K562 (cell line): ENCODE data around the gene BAD. TPM values are rescaled to one million over a fixed set of nuclear protein-coding genes. Genes with fewer than 3 reads are reported as not detected.

Experiments
- BCOR ChIP-seq: fragments of 450-650 bp; IDR thresholded peaks from 2 replicates; pipeline ENCODE4 v1.6.1; 2016
- BRD9 ChIP-seq: fragments of 450-650 bp; IDR thresholded peaks from 2 replicates; pipeline ENCODE4 v1.6.1; 2018; ENCODE audit warnings: low read depth; ENCODE audit not compliant: partially characterized antibody
- CTBP1 ChIP-seq: fragments of 450-650 bp; IDR thresholded peaks from 2 replicates; pipeline ENCODE4 v1.6.1; 2016; ENCODE audit warnings: borderline replicate concordance
- ELF2 ChIP-seq: fragments of 250-450 bp; sonication (Bioruptor Pico); IDR thresholded peaks from 2 replicates; pipeline ENCODE4 v1.5.0; 2021; ENCODE audit warnings: mild to moderate bottlenecking
- HNRNPLL ChIP-seq: fragments of 200-400 bp; formaldehyde crosslinking; IDR thresholded peaks from 2 replicates; pipeline ENCODE4 v1.6.1; 2017; ENCODE audit warnings: low read length, low read depth, mild to moderate bottlenecking; ENCODE audit not compliant: poor library complexity, severe bottlenecking
- KDM4B ChIP-seq, 2 experiments: fragments of 450-650 bp in 1 of 2; sonication (generic) in 1 of 2; IDR thresholded peaks; 2 replicates each; pipeline ENCODE4 v1.6.1; 2016 to 2017; ENCODE audit warnings: borderline replicate concordance in 2 of 2, antibody characterized with exemption in 1 of 2, low read depth in 1 of 2, mild to moderate bottlenecking in 1 of 2
- KLF6 ChIP-seq: fragments of 250-450 bp; sonication (Bioruptor Pico); IDR thresholded peaks from 2 replicates; pipeline ENCODE4 v1.4.0; 2020; ENCODE audit warnings: mild to moderate bottlenecking, moderate library complexity, borderline replicate concordance
- L3MBTL2 ChIP-seq: fragments of 450-650 bp; IDR thresholded peaks from 2 replicates; pipeline ENCODE4 v1.6.1; 2016; ENCODE audit warnings: mild to moderate bottlenecking, moderate library complexity
- MAFK ChIP-seq: IDR thresholded peaks from 2 replicates; pipeline ENCODE4 v1.6.1; 2011; ENCODE audit warnings: low read length, improper control_type of control experiment
- MTA3 ChIP-seq: fragments of 450-650 bp; formaldehyde crosslinking; IDR thresholded peaks from 2 replicates; pipeline ENCODE4 v1.6.1; 2017; ENCODE audit warnings: mild to moderate bottlenecking, borderline replicate concordance
- NFIX ChIP-seq: fragments of 250-450 bp; sonication (Bioruptor Pico); IDR thresholded peaks from 2 replicates; pipeline ENCODE4 v1.4.0; 2020; ENCODE audit warnings: low read depth, mild to moderate bottlenecking, moderate library complexity
- NFYB ChIP-seq: IDR thresholded peaks from 2 replicates; pipeline ENCODE4 v1.6.1; 2011; ENCODE audit warnings: mild to moderate bottlenecking, moderate library complexity; ENCODE audit not compliant: insufficient read length; ENCODE audit errors: extremely low read depth
- RAD51 ChIP-seq: fragments of 450-650 bp; IDR thresholded peaks from 2 replicates; pipeline ENCODE4 v1.7.1; 2016; ENCODE audit warnings: low read depth, mild to moderate bottlenecking, borderline replicate concordance
- RCOR1 ChIP-seq, 2 experiments: IDR thresholded peaks; 2 replicates each; pipeline ENCODE4 v1.6.1; 2012; ENCODE audit warnings: low read depth in 2 of 2, low read length in 2 of 2, borderline replicate concordance in 1 of 2, improper control_type of control experiment in 1 of 2
- SIN3B ChIP-seq: fragments of 450-650 bp; IDR thresholded peaks from 2 replicates; pipeline ENCODE4 v1.6.1; 2017; ENCODE audit warnings: low read depth, mild to moderate bottlenecking, moderate library complexity
- TBP ChIP-seq: optimal IDR thresholded peaks from 2 replicates; pipeline ENCODE3; 2011; ENCODE audit warnings: low read depth, low read length, improper control_type of control experiment
- ZFX ChIP-seq: sonication (generic); formaldehyde crosslinking; IDR thresholded peaks from 2 replicates; pipeline ENCODE4 v1.8.0; 2022; ENCODE audit warnings: mild to moderate bottlenecking, missing genetic modification reagents, moderate library complexity
- ZNF263 ChIP-seq: sonication (generic); formaldehyde crosslinking; IDR thresholded peaks from 2 replicates; pipeline ENCODE4 v1.8.0; 2022; ENCODE audit warnings: mild to moderate bottlenecking, missing genetic modification reagents, borderline replicate concordance
- ZNF589 ChIP-seq: fragments of 200-800 bp; sonication (Bioruptor generic); IDR thresholded peaks from 2 replicates; pipeline ENCODE4 v1.6.1; 2016; ENCODE audit warnings: low read depth, missing genetic modification characterization, missing compliant biosample characterization
- polyA plus RNA-seq, 8 experiments: library from polyadenylated mRNA; depleted of rRNA in 4 of 8; stranded (reverse) in 5 of 8; unstranded in 3 of 8; fragments of >200 nt; fragmentation: Nextera tagmentation in 2 of 8; fragmentation: Illumina TruSeq in 1 of 8; extraction: Ambion mirVana in 2 of 8; extraction: Trizol in 1 of 8; gene quantifications; 2 replicates each; pipeline versions ENCODE4 v1.2.1 to v1.2.3, GENCODE V29; 2011 to 2014; ENCODE audit warnings: inconsistent platforms in 1 of 8, missing spikeins in 1 of 8
- total RNA-seq, 7 experiments: library from RNA; depleted of rRNA in 6 of 7; stranded (reverse); fragments of >200 nt in 6 of 7; fragmentation: Illumina TruSeq in 2 of 7; extraction: Trizol in 2 of 7; gene quantifications; 2 replicates each; pipeline versions ENCODE4 v1.2.1 to v1.2.3, GENCODE V29; 2011 to 2021; ENCODE audit warnings: low replicate concordance in 1 of 7
- TF ChIP-seq, protein P1 (sequence below): sonication (generic); formaldehyde crosslinking; IDR thresholded peaks from 2 replicates; pipeline ENCODE4 v1.8.1; 2023; ENCODE audit warnings: mild to moderate bottlenecking, missing genetic modification reagents
- TF ChIP-seq, protein P2 (sequence below): sonication (generic); formaldehyde crosslinking; IDR thresholded peaks from 2 replicates; pipeline ENCODE4 v1.8.0; 2022; ENCODE audit warnings: mild to moderate bottlenecking, missing genetic modification reagents

The BAD gene
- total and polyA plus RNA-seq, 9 of the 15 experiments (the other 6 are each of a cell fraction or from before 2014, with no cell fraction given) = 0.61 to 45.6 (median 11.8) TPM

GRCh38 chr11:64304316-64305072 lies 20.0 kb upstream of the BAD start (continued):
- no peak for TF ChIP-seq NFIX (CRISPR knock-in tag)
- TF ChIP-seq ZNF589 = peak; percentile 51; the same call in 1 of the 2 replicates
- peak; percentile 75 for TF ChIP-seq SIN3B
- TF ChIP-seq RAD51 = peak; percentile 54; the same call in 1 of the 2 replicates
- TF ChIP-seq RCOR1 (IDR thresholded peaks at IDR 0.05; ENCODE audit: borderline replicate concordance in 1 of 2, low read depth in 2 of 2, low read length in 2 of 2) = peak in 1 of 2 experiments; percentile 71; a peak in 2 of 4 replicates
- peak; percentile 89 for TF ChIP-seq L3MBTL2
- TF ChIP-seq, protein P1, sequence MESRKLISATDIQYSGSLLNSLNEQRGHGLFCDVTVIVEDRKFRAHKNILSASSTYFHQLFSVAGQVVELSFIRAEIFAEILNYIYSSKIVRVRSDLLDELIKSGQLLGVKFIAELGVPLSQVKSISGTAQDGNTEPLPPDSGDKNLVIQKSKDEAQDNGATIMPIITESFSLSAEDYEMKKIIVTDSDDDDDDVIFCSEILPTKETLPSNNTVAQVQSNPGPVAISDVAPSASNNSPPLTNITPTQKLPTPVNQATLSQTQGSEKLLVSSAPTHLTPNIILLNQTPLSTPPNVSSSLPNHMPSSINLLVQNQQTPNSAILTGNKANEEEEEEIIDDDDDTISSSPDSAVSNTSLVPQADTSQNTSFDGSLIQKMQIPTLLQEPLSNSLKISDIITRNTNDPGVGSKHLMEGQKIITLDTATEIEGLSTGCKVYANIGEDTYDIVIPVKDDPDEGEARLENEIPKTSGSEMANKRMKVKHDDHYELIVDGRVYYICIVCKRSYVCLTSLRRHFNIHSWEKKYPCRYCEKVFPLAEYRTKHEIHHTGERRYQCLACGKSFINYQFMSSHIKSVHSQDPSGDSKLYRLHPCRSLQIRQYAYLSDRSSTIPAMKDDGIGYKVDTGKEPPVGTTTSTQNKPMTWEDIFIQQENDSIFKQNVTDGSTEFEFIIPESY = peak; percentile 34; the same call in 1 of the 2 replicates
- TF ChIP-seq CTBP1 = peak; percentile 87; the same call in 1 of the 2 replicates
- TF ChIP-seq MAFK = 0 out of 2 replicates have a peak, but pooled peaks have one; percentile 16
- TF ChIP-seq KDM4B (IDR thresholded peaks at IDR 0.05; ENCODE audit: borderline replicate concordance in 2 of 2, low read depth in 1 of 2) = no peak
- peak; percentile 73 for TF ChIP-seq ZFX
- no peak; the same call in 1 of the 2 replicates for TF ChIP-seq BCOR
- TF ChIP-seq, protein P2, sequence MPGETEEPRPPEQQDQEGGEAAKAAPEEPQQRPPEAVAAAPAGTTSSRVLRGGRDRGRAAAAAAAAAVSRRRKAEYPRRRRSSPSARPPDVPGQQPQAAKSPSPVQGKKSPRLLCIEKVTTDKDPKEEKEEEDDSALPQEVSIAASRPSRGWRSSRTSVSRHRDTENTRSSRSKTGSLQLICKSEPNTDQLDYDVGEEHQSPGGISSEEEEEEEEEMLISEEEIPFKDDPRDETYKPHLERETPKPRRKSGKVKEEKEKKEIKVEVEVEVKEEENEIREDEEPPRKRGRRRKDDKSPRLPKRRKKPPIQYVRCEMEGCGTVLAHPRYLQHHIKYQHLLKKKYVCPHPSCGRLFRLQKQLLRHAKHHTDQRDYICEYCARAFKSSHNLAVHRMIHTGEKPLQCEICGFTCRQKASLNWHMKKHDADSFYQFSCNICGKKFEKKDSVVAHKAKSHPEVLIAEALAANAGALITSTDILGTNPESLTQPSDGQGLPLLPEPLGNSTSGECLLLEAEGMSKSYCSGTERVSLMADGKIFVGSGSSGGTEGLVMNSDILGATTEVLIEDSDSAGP = peak; percentile 71; the same call in 1 of the 2 replicates
- peak; percentile 59 for TF ChIP-seq BRD9
- peak; percentile 50 for TF ChIP-seq HNRNPLL
- peak; percentile 36; the same call in 1 of the 2 replicates for TF ChIP-seq KLF6 (CRISPR knock-in tag)
- TF ChIP-seq NFYB = no peak
- peak; percentile 36 for TF ChIP-seq TBP
- TF ChIP-seq ZNF263 (CRISPR knock-in tag) = peak; percentile 47; the same call in 1 of the 2 replicates
- peak; percentile 82; the same call in 1 of the 2 replicates for TF ChIP-seq MTA3
- TF ChIP-seq ELF2 (CRISPR knock-in tag) = 0 out of 2 replicates have a peak, but pooled peaks have one; percentile 59
